Fibroblast of the aortic adventitia (primary cell): ENCODE measurements around the gene ITGBL1. TPM values are rescaled to one million over a fixed set of nuclear protein-coding genes. Genes with fewer than 3 reads are reported as not detected.

Experiments
- DNase-seq: peaks from one replicate; pipeline ENCODE4 v3.0.0-alpha.2; 2010; ENCODE audit warnings: low read depth
- H3K4me3 ChIP-seq: 2 replicates; pipeline ENCODE4 v1.5.1; 2011; ENCODE audit warnings: low read depth, mild to moderate bottlenecking, control low read depth, low read length, moderate library complexity
- CTCF ChIP-seq: IDR thresholded peaks from 2 replicates; pipeline ENCODE4 v1.5.1; 2011; ENCODE audit warnings: mild to moderate bottlenecking, low read length, control low read depth, inconsistent platforms; ENCODE audit not compliant: insufficient read depth
- total RNA-seq: library from RNA; depleted of rRNA; stranded (reverse); fragments of >200 nt; gene quantifications from 2 replicates; pipeline ENCODE4 v1.2.3, GENCODE V29; 2012; ENCODE audit warnings: low replicate concordance

The ITGBL1 gene
- total RNA-seq, 1 donor, result 167 TPM

- H3K4me3 ChIP-seq, result no peak overlapping the region
- DNase-seq, result peak; percentile 88
- TF ChIP-seq CTCF, result peak; percentile 60
These were observed 93.0 kb downstream of the ITGBL1 start for GRCh38 chr13:101545521-101545920.

GRCh38 chr13:101552286-101552685 lies 99.8 kb downstream of the ITGBL1 start:
- no peak overlapping the region for H3K4me3 ChIP-seq
- DNase-seq, result peak; percentile 51
- TF ChIP-seq CTCF, result no peak

- no peak for TF ChIP-seq CTCF
- peak; percentile 77 for DNase-seq
- no peak overlapping the region for H3K4me3 ChIP-seq
These were observed 100.3 kb downstream of the ITGBL1 start for GRCh38 chr13:101552786-101553185.

GRCh38 chr13:101554420-101555125 lies 102.1 kb downstream of the ITGBL1 start:
- no peak overlapping the region for H3K4me3 ChIP-seq
- DNase-seq, result peak; percentile 20
- no peak for TF ChIP-seq CTCF

- DNase-seq, result no peak
- TF ChIP-seq CTCF, result no peak
- H3K4me3 ChIP-seq, result no peak overlapping the region
These were observed 103.1 kb downstream of the ITGBL1 start for GRCh38 chr13:101555610-101556009.

GRCh38 chr13:101556676-101557123 lies 104.2 kb downstream of the ITGBL1 start:
- peak; percentile 67 for DNase-seq
- no peak for TF ChIP-seq CTCF
- no peak overlapping the region for H3K4me3 ChIP-seq

- no peak for TF ChIP-seq CTCF
- no peak for DNase-seq
- H3K4me3 ChIP-seq, result no peak overlapping the region
These were observed 112.8 kb downstream of the ITGBL1 start for GRCh38 chr13:101565317-101565716.
